GM18861 (cell line): ENCODE data around the gene FBXO3.
A peak's percentile ranks its signal among the peaks of the same experiment; 100 is the strongest.
"Not testable (repeated sequence)": the region's sequence is repeated elsewhere in the genome, so short reads cannot be mapped to it uniquely, and the experiment has no call there.

ENCODE experiments used
- ATAC-seq: cut with Tn5 transposase; IDR thresholded peaks from one replicate; pipeline ENCODE4 v1.9.1; 2021; ENCODE audit not compliant: unreplicated experiment

FBXO3 gene

DNA sequence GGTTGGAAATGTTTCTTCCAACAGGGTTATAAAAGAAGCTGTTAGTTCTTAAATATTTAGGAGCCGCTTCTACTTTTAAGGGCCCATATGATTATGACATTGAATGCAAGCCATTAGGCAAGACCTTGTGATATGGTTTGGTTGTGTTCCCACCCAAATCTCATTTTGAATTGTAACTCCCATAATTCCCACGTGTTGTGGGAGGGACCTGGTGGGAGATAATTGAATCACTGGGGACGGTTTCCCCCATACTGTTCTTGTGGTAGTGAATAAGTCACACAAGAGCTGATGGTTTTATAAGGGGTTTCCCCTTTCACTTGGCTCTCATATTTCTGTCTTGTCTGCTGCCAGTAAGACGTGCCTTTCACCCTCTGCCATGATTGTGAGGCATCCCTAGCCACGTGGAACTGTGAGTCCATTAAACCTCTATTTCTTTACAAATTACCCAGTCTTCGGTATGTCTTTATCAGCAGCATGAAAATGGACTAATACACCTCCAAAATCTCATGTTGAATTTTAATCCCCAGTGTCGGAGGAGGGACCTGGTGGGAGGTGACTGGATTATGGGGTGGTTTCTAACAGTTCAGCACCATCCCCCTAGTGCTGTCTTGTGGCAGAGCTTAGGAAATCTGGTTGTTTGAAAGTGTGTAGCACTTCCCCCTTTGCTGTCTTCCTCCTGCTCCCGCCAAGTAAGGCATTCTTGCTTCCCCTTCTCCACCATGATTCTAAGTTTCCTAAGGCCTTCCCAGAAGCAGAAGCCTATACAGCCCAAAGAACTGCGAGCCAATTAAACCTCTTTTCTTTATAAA is 42.4 kb downstream of the FBXO3 start:
- ATAC-seq: no peak

GRCh38 chr11:33730716-33731115 is 43.6 kb downstream of the FBXO3 start:
- ATAC-seq: no peak

DNA sequence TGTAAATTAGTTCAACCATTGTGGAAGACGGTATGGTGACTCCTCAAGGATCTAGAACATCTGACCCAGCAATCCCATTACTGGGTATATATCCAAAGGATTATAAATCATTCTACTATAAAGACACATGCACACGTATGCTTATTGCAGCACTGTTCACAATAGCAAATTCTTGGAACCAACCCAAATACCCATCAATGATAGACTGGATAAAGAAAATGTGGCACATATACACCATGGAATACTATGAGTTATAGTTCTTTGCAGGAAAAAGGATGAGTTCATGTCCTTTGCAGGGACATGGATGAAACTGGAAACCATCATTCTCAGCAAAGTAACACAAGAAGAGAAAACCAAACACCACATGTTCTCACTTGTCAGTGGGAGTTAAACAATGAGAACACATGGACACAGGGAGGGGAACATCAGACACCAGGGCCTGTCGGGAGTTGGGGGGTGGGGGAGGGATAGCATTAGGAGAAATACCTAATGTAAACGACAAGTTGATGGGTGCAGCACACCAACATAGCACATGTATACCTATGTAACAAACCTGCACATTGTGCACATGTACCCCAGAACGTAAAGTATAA is 45.2 kb downstream of the FBXO3 start:
- not testable (repeated sequence) for ATAC-seq

DNA sequence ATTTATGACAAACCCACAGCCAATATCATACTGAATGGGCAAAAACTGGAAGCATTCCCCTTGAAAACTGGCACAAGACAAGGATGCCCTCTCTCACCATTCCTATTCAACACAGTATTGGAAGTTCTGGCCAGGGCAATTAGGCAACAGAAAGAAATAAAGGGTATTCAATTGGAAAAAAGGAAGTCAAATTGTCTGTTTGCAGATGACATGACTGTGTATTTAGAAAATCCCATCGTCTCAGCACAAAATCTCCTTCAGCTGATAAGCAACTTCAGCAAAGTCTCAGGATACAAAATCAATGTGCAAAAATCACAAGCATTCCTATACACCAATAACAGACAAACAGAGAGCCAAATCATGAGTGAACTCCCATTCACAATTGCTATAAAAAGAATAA is 46.8 kb downstream of the FBXO3 start:
- not testable (repeated sequence) for ATAC-seq

GRCh38 chr11:33725496-33725895 is 48.8 kb downstream of the FBXO3 start:
- ATAC-seq: no peak

GRCh38 chr11:33724644-33725035 is 49.7 kb downstream of the FBXO3 start:
- no peak for ATAC-seq

- ATAC-seq: no peak
These were observed 51.0 kb downstream of the FBXO3 start for GRCh38 chr11:33723238-33723881.

DNA sequence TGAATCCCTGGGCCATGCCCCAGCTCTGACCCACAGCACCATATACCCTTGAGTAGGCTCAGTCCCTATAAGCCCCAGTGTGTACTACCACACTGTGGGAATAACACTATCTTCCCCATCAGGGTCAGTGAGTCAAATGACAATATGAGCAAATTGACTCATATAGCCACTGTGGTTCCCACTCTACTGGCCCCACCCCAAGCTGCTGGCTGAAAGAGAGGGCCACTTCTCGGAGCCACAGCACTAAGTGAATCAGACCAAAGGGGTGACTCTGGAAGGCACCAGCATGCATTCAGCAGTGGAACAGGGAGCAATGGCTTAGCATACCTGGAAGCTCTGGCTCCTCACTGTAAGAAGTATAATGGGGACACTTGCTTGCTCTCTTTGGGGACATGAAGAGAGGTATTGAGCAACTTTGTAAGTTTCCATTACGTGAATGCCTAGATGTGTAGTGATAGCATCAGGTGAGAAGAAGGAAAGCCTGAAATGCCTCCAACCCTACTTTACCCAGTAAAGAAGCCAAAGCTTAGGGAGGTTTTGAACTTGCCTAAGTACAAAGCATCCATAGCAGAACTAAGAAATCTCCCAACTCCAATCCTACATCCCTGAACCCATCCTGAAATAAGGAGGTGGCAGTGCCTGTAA is 51.6 kb downstream of the FBXO3 start:
- peak; percentile 84 for ATAC-seq

- no peak for ATAC-seq
These were observed 52.3 kb downstream of the FBXO3 start for GRCh38 chr11:33721984-33722383.

- no peak for ATAC-seq
These were observed 52.9 kb downstream of the FBXO3 start for GRCh38 chr11:33721426-33721825.

- no peak for ATAC-seq
These were observed 54.7 kb downstream of the FBXO3 start for GRCh38 chr11:33719587-33719986.

DNA sequence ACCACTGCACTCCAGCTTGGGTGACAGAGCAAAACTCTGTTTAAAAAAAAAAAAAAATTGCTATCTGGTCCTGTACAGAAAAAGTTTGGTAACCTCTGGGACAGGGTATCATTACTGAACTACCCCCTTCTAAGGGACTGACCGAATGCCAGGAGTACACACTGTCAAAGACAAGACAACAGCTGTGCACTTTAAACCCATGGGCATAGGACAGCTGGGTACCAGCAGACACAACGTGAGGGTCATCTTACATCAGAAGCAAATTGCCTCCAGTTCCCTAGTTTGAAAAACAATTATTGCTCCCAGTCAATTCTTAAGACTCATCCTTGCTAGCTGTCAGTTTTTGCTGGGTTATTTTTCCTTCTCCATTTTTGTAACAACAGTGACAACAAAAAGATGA is 55.9 kb downstream of the FBXO3 start:
- no peak for ATAC-seq

- no peak for ATAC-seq
These were observed 58.1 kb downstream of the FBXO3 start for GRCh38 chr11:33716243-33716642.

- ATAC-seq: no peak
These were observed 60.4 kb downstream of the FBXO3 start for GRCh38 chr11:33713856-33714398.

DNA sequence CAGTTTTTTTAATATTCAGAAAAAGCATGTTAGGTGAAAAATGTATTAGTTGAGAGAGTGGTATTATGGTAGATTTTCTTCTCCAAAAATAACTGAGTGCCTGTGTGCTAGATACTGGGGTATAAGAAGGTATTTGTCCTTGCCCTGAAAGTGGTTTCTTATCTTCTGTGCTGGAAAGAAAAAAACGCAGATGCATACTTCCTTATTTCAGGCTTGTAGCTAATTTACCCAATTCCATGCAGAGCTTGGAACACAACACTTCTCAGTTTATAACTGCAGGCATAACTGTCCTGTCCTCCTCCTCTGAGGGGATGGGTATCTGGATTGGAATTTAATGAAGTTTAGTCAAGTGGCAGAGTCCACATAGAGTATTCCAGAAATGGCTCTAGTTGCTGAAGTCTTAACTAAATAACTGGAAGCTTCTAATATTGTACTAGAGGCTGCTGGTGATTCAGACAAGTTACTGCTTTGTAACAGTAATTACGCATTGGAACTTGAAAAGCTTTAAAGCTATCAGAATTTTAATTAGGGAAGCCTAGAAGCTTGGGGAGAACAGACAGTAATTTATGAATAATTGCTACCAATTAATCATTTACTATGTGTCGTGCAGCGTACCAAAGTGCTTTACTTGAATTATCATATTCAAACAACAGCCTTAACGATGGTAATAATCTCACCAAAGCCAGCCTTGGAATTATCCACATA is 61.0 kb downstream of the FBXO3 start:
- ATAC-seq: no peak

DNA sequence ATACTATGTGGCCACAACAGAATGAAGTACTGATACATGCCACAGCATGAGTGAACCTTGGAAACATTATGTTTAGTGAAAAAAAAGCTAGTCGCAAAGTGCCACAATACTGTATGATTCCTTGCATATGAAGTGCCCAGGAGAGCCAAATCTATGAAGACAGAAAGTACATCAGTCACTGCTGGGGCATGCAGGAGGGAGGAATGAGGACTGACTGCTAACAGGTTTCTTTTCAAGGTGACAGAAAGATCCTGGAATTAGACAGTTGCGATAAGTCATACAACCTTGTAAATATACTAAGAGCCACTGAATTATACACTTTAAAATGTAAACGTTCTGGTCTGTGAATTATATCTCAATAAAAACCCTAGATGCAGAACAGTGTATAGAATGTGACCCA is 61.9 kb downstream of the FBXO3 start:
- ATAC-seq: no peak

DNA sequence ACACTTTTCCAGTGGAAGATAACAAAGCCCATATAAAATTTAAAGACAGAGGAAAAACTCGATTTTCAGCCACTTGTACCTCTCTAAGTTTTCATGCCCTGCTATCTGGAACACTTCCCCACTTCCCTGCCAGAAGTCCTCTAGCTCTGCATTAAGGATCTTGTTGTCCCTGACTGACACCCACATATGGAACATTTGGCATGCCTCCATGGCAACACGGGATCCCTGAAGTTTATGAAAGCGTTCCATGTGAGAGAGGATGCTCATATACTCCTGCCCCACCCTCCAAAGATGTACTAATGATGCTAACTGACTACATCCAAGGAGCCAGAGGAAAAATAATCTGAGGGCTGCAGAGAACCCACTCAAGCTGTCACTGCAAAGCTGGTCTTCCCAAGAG is 64.9 kb downstream of the FBXO3 start:
- ATAC-seq: no peak

- ATAC-seq: no peak
These were observed 65.3 kb downstream of the FBXO3 start for GRCh38 chr11:33708985-33709384.

DNA sequence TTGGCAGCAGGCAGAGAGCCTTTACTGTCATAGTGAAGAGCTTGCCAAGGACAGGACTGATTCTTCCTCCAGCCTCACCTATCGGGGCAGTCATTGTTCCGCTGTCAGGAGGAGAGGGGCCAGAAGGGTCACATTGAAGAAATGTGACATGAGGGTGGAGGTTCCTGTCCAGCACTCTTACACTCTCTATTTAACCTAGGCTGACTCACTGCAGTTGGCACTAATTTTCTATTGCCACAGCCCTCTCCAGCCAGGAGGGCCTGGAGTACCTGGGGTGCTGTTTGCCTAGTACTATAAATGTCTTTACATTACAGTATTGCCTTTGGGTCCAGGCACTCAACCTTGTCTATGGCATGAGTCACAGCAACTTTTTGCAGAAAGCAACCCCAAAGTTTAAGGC is 66.5 kb downstream of the FBXO3 start:
- not testable (repeated sequence) for ATAC-seq

- ATAC-seq: no peak
These were observed 67.4 kb downstream of the FBXO3 start for GRCh38 chr11:33706966-33707365.

GRCh38 chr11:33706546-33706945 is 67.8 kb downstream of the FBXO3 start:
- no peak for ATAC-seq
